Loucy (cell line): ENCODE data around the gene EFNA5.

Source experiments
- H2AFZ ChIP-seq: fragments of 200-600 bp; sonication (generic); 2 replicates; pipeline ENCODE4 v1.6.0; 2016; ENCODE audit warnings: antibody characterized with exemption, mild to moderate bottlenecking, low read length, moderate library complexity
- H3F3A ChIP-seq: fragments of 200-600 bp; 2 replicates; pipeline ENCODE4 v1.6.0; 2016; ENCODE audit warnings: antibody characterized with exemption, low read depth, mild to moderate bottlenecking
- H3K27me3 ChIP-seq: fragments of 200-600 bp; sonication (generic); 2 replicates; pipeline ENCODE4 v1.6.1; 2014; ENCODE audit warnings: low read length, mild to moderate bottlenecking; ENCODE audit not compliant: insufficient read depth, poor library complexity, severe bottlenecking
- H3K36me3 ChIP-seq: fragments of 200-600 bp; sonication (generic); 2 replicates; pipeline ENCODE4 v1.6.1; 2016; ENCODE audit warnings: low read length; ENCODE audit not compliant: insufficient read depth
- H3K4me1 ChIP-seq: fragments of 200-600 bp; sonication (generic); 2 replicates; pipeline ENCODE4 v1.5.1; 2014; ENCODE audit warnings: low read length, mild to moderate bottlenecking; ENCODE audit not compliant: insufficient read depth, poor library complexity, severe bottlenecking
- H3K4me2 ChIP-seq: fragments of 200-600 bp; sonication (generic); 2 replicates; pipeline ENCODE4 v1.6.0; 2014; ENCODE audit warnings: antibody characterized with exemption, low read length, low read depth, mild to moderate bottlenecking; ENCODE audit not compliant: poor library complexity, severe bottlenecking
- H3K4me3 ChIP-seq: fragments of 200-600 bp; sonication (generic); 2 replicates; pipeline ENCODE4 v1.5.1; 2014; ENCODE audit warnings: low read length, mild to moderate bottlenecking, mixed read lengths; ENCODE audit not compliant: poor library complexity, severe bottlenecking
- H3K79me2 ChIP-seq: fragments of 200-600 bp; sonication (generic); 2 replicates; pipeline ENCODE4 v1.6.1; 2014; ENCODE audit warnings: low read length; ENCODE audit not compliant: insufficient read depth
- H3K9ac ChIP-seq: fragments of 200-600 bp; sonication (generic); 2 replicates; pipeline ENCODE4 v1.6.0; 2014; ENCODE audit warnings: mild to moderate bottlenecking, low read depth, low read length, moderate library complexity; ENCODE audit not compliant: poor library complexity, severe bottlenecking
- H3K9me2 ChIP-seq: fragments of 200-600 bp; sonication (generic); replicated peaks from 2 replicates; pipeline ENCODE4 v1.6.1; 2016; ENCODE audit warnings: low read depth, low read length, mixed read lengths
- H3K9me3 ChIP-seq: fragments of 200-600 bp; sonication (generic); 2 replicates; pipeline ENCODE4 v1.6.1; 2014; ENCODE audit warnings: mild to moderate bottlenecking, antibody characterized with exemption, low read length, low read depth; ENCODE audit not compliant: insufficient read depth
- H4K20me1 ChIP-seq: fragments of 200-600 bp; sonication (generic); 2 replicates; pipeline ENCODE4 v1.6.0; 2014; ENCODE audit warnings: antibody characterized with exemption, low read length, mild to moderate bottlenecking; ENCODE audit not compliant: insufficient read depth, poor library complexity, severe bottlenecking
- EZH2phosphoT487 ChIP-seq: fragments of 200-600 bp; IDR thresholded peaks from 2 replicates; pipeline ENCODE4 v1.6.1; 2018; ENCODE audit warnings: antibody characterized with exemption, mild to moderate bottlenecking, moderate library complexity, borderline replicate concordance
- TF ChIP-seq, protein P1 (sequence below): fragments of 200-600 bp; sonication (generic); conservative IDR thresholded peaks from 2 replicates; pipeline ENCODE4 v1.5.1; 2014; ENCODE audit warnings: mild to moderate bottlenecking, antibody characterized with exemption, low read length

EFNA5 gene

DNA sequence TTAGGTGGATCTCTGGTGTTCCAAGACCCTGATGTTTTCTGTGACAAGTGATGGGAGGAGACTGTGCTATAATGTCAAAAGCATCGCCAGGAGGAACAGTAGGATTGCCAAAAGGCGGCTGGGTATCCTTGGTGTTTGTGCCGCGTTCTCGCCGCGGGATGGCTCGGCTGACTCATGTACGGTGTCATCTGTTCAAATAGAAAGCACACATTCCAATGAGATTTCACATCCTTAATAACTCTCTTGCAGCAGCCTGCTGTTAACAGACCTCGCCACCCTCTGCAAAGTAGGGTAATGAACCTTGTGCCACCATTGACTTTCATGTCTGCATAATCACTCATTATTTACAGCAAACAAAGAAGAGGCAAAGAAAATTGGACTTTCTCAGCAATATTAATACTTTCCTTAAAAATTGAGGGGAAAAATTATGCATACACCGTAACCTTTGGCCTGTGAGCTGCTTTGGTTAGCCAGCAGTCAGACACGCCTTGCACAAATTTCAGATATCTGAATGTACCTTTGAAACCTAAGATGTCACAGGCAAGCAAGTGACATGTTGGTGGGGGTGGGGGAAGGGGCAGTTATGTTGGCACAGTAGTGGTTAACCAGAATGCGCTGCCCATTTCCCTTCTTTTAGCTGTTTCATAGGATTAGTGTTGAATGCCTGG is 289.4 kb downstream of the EFNA5 start:
- Histone ChIP-seq H3K9me2 (no peaks in the 10 kb centered on the region), H3F3A (no peaks in the 10 kb centered on the region), H3K4me1 (peaks cover 7% of the 10 kb centered on the region), H2AFZ (no peak overlapping the region), H3K36me3 (no peaks in the 10 kb centered on the region), H3K9me3 (no peaks in the 10 kb centered on the region), H3K9ac (no peak overlapping the region), H3K79me2 (no peaks in the 10 kb centered on the region), H4K20me1 (no peaks in the 10 kb centered on the region), H3K4me3 (no peak overlapping the region), H3K27me3 (no peaks in the 10 kb centered on the region), H3K4me2 (no peak overlapping the region)
- TF ChIP-seq EZH2phosphoT487: no peak
- TF ChIP-seq, protein P1, sequence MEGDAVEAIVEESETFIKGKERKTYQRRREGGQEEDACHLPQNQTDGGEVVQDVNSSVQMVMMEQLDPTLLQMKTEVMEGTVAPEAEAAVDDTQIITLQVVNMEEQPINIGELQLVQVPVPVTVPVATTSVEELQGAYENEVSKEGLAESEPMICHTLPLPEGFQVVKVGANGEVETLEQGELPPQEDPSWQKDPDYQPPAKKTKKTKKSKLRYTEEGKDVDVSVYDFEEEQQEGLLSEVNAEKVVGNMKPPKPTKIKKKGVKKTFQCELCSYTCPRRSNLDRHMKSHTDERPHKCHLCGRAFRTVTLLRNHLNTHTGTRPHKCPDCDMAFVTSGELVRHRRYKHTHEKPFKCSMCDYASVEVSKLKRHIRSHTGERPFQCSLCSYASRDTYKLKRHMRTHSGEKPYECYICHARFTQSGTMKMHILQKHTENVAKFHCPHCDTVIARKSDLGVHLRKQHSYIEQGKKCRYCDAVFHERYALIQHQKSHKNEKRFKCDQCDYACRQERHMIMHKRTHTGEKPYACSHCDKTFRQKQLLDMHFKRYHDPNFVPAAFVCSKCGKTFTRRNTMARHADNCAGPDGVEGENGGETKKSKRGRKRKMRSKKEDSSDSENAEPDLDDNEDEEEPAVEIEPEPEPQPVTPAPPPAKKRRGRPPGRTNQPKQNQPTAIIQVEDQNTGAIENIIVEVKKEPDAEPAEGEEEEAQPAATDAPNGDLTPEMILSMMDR: no peak

DNA sequence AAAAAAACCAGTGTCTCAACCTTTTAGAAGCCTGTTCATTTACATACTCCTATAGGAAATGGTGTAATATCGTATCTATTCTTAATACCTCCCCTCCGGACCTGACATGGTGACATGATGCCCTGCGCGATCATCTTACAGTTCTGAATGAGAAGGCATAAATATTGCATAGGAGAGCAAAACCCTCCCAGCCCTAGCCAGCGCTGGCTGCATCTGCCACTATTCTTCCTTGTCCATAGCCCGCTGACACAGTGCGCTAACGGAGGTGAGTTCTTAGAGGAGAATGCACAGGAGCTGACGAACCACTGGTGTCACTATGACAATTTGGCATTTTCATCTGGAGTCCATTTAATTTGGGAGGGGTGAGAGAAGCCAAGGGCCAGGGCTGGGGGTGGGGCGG is 290.1 kb downstream of the EFNA5 start:
- Histone ChIP-seq H2AFZ (no peak overlapping the region), H4K20me1 (no peaks in the 10 kb centered on the region), H3K4me2 (no peak overlapping the region), H3K9me3 (no peaks in the 10 kb centered on the region), H3K36me3 (no peaks in the 10 kb centered on the region), H3K27me3 (no peaks in the 10 kb centered on the region), H3F3A (no peaks in the 10 kb centered on the region), H3K9ac (no peak overlapping the region), H3K4me1 (peaks cover 7% of the 10 kb centered on the region), H3K4me3 (no peak overlapping the region), H3K79me2 (no peaks in the 10 kb centered on the region), H3K9me2 (no peaks in the 10 kb centered on the region)
- TF ChIP-seq, protein P1: no peak
- TF ChIP-seq EZH2phosphoT487: no peak

DNA sequence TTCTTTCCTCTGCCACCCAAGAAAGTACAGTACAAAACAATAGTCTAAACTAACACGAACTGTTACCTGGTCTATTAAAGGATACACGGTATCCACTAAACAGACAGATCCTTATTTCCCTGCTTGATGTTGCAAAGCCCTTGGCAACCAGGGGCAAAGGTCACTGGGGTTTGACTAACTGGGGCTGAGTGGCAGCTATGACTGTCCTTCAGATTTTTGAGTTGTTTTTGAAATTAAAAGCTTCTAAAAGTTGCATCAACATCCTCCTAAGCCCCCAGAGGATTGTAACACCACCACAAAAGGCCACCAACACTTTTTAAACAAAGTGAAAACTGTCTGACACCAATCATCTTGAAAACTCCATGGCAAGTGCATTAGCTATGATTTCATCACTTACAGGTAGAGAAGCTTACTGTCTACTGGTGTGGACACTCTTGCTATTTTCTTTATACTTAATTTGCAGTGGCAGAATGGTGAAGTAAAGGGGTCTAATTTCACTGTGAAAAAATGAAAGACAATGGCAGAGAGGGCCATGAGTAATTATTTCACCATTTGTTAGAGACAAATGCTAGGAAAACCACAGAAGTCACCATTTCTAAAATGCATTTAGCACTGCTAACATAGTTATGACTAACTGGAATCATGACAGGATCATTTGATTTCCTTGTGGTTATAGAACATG is 292.4 kb downstream of the EFNA5 start:
- H3K9me3 ChIP-seq: no peaks in the 10 kb centered on the region
- H3K4me3 ChIP-seq: no peak overlapping the region
- H3K79me2 ChIP-seq: no peaks in the 10 kb centered on the region
- no peak overlapping the region for H2AFZ ChIP-seq
- H3F3A ChIP-seq: no peaks in the 10 kb centered on the region
- no peak overlapping the region for H3K4me2 ChIP-seq
- no peaks in the 10 kb centered on the region for H3K27me3 ChIP-seq
- no peaks in the 10 kb centered on the region for H4K20me1 ChIP-seq
- H3K36me3 ChIP-seq: no peaks in the 10 kb centered on the region
- no peaks in the 10 kb centered on the region for H3K9me2 ChIP-seq
- H3K4me1 ChIP-seq: peaks cover 7% of the 10 kb centered on the region
- TF ChIP-seq EZH2phosphoT487: no peak
- no peak overlapping the region for H3K9ac ChIP-seq
